B cell (primary cell): ENCODE measurements around the gene SORD.

ENCODE experiments used
- EZH2 ChIP-seq: IDR thresholded peaks from 2 replicates; pipeline ENCODE4 v1.6.1; 2012; ENCODE audit warnings: borderline replicate concordance, low read depth, mild to moderate bottlenecking, moderate library complexity, low read length; ENCODE audit not compliant: insufficient read depth, poor library complexity, severe bottlenecking
- TF ChIP-seq, protein P1 (sequence below): fragments of 200-600 bp; IDR thresholded peaks from one replicate; pipeline ENCODE4 v1.8.0; 2022; ENCODE audit warnings: antibody characterized with exemption, mild to moderate bottlenecking

DNA sequence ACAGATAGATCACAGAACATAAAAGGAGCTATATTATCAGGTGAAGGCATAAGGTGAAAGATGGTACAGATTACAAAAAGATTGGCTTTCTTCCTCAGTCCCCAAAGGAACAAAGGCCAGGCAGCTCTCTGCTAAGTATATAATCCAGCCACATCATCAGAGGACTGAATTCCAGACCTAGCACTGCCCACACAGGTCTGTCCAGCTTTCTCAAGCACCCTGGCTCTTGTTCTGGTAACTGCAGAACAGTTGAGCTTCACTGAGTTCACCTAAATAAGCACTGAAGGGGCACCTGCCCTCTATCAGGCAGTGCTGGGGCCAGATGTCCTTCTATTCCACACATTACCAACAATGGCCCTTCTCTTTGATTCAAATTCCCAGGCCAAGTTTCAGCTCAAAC, 100.4 kb downstream of the SORD start:
- TF ChIP-seq, protein P1, sequence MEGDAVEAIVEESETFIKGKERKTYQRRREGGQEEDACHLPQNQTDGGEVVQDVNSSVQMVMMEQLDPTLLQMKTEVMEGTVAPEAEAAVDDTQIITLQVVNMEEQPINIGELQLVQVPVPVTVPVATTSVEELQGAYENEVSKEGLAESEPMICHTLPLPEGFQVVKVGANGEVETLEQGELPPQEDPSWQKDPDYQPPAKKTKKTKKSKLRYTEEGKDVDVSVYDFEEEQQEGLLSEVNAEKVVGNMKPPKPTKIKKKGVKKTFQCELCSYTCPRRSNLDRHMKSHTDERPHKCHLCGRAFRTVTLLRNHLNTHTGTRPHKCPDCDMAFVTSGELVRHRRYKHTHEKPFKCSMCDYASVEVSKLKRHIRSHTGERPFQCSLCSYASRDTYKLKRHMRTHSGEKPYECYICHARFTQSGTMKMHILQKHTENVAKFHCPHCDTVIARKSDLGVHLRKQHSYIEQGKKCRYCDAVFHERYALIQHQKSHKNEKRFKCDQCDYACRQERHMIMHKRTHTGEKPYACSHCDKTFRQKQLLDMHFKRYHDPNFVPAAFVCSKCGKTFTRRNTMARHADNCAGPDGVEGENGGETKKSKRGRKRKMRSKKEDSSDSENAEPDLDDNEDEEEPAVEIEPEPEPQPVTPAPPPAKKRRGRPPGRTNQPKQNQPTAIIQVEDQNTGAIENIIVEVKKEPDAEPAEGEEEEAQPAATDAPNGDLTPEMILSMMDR = no peak
- no peak for TF ChIP-seq EZH2
